HFF-Myc (cell line): ENCODE data around the gene RIN1.

Source experiments
- DNase-seq: peaks from one replicate; pipeline ENCODE4 v3.0.0-alpha.2; 2011; ENCODE audit warnings: low read depth; ENCODE audit errors: extremely low read depth
- H3K4me3 ChIP-seq: replicated peaks from 2 replicates; pipeline ENCODE4 v1.5.1; 2011; ENCODE audit warnings: low read depth, mild to moderate bottlenecking, control low read depth, low read length
- CTCF ChIP-seq: IDR thresholded peaks from 2 replicates; pipeline ENCODE4 v1.5.1; 2012; ENCODE audit warnings: mild to moderate bottlenecking, low read depth, low read length, control low read depth; ENCODE audit errors: missing control alignments

RIN1 gene

GRCh38 chr11:66289548-66290329 is 46.5 kb downstream of the RIN1 start:
- DNase-seq: no peak
- TF ChIP-seq CTCF: no peak
- peak overlapping the region; percentile 84 for H3K4me3 ChIP-seq

DNA sequence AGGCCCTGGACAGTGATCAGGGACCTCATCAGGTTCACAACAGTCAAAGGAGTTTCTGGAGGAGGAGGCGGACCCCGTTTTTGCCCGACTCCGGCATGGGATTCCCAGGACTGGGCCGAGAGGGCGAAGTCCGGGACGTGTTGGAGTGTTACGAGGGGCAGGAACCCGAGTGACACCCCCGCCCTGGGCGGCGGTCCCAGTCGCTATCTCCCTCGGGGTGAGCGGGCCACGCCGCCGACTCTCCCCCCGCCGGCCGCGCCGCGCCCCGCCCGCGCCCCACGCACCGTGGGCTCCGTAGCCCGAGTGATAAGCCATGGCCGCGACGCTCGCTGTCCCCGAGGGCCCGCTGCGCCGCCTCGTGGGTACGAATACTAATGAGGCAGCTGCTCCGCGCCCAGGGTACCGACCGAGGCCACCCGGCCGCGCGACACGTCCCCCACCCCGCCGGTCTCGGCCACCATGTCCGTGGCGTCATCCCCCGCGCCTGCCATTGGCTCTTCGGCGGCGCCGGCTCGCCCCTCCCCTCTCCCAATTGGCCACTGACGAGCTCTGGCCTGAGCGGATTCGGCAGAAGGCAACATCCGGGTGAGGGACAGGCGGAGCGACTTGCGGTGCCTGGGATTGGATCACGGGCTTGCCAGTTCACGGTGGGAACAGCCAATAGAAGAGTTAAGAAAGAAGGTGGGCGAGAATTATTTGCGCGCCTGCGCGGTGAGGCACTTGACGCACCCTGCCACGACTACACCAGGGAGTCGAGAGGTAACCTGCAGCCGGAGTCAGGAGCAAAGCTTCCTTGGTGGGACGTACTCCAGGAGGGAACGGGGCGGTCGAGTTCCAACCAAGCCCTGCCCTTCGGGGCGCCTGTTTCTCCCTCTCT is 47.3 kb downstream of the RIN1 start, which contains the start of gene YIF1A:
YIF1A (minus strand) TSS at position 473 of the 877 bp plus-strand sequence; CDS start at position 315, 158 bp downstream.
- peak within 1 kb of the TSS; percentile 84 for H3K4me3 ChIP-seq
- TF ChIP-seq CTCF: no peak
- peak; percentile 99 for DNase-seq

- H3K4me3 ChIP-seq: peak overlapping the region; percentile 84
- DNase-seq: no peak
- TF ChIP-seq CTCF: no peak
These were observed 48.2 kb downstream of the RIN1 start for GRCh38 chr11:66287889-66288670.

DNA sequence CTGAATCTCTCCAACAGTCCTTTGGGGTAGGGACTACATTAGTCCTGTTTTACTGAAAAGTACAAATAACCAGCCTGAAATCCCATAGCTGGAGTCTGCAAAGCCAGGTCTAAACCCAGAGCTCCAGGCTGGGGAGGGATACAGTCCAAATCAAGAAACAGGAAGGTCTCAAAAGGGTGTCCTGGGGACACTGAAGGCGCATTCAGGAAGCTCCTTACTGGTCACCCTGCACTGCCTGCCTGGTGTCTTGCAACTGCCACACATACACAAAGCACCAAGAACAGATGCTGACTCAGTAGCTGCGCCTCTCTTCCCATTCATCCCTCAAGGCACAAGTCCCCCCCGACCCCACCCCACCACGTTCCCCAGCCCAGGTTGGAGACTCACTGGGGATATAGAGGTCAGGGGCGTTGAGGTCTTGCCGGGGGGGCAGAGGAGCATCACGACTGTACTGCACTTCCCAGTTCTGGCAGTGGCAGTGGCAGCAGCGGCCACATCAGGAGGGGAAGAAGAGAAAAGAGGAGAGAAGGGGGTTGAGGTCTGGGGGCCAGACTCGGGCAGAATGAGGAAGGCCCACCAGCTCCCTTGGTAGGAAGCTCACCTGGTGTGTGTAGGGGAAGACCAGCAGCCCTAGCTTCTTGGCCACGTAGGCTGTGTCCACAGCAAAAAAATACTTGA is 48.9 kb downstream of the RIN1 start:
- H3K4me3 ChIP-seq: peak overlapping the region; percentile 84
- DNase-seq: no peak
- TF ChIP-seq CTCF: no peak

DNA sequence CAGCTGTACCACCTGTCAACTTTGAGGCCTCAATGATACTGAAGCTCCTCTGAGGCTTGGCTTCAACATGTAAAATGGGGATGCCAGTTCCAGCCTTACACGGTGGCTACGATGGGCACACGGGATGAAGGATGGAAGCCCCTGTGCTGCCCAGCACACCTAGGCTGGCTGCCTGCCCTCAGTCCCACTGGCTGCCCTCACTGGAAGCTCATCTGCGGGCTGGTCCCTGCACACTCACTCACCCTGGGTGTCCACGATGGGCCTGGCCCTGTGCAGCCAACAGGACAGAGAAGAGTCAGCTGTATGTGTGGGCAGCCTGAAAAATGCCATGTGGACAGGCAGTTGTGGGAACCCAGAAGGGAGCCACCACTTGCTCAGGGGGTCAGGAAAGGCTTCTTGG is 49.5 kb downstream of the RIN1 start:
- H3K4me3 ChIP-seq: no peak overlapping the region
- TF ChIP-seq CTCF: no peak
- DNase-seq: no peak

DNA sequence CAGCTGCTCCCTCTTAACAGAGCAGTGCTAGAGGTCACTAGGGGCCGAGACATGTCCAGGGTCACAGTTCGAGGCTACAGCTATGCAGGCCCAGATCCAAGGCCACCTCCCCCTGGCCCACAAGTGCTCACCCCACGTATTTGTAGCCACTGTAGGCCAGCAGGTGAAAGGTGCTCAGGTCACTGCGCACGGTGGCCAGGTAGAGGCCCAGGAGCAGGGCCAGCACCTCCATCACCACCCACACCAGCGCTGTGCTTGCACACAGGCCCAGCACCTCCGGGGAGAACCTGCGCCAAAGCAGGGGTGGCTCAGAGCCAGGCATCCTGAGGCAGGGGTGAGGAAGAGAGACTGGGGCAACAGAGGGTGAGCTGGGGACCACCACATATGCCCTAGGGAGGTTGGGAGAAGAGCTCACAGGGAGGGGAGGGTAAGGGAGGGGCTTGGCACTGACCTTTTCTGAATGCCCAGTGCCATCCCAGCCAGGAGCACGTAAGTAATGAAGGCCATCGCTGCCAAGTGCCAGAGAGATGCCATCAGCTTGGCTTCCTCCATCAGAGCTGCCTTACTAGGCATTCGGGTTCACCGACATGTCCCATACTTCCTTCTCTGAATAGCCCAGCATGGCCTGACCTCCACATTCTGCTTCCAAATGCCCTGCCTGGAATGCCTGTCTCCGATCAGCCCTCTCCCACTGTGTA is 50.8 kb downstream of the RIN1 start:
- H3K4me3 ChIP-seq: no peak overlapping the region
- TF ChIP-seq CTCF: no peak

More for the DNA sequence above, 50.8 kb downstream of the RIN1 start:
- no peak for DNase-seq
